Mesenteric fat pad (tissue), 1 donor: ENCODE measurements around the gene SPANXN3. TPM values are rescaled to one million over a fixed set of nuclear protein-coding genes. Genes with fewer than 3 reads are reported as not detected.
"Not testable (repeated sequence)": the region's sequence is repeated elsewhere in the genome, so short reads cannot be mapped to it uniquely, and the experiment has no call there.

Source experiments
- DNase-seq: peaks from one replicate; pipeline ENCODE4 v3.0.0-alpha.2; 2020; ENCODE audit warnings: low spot score
- long read RNA-seq: library from polyadenylated mRNA; unstranded; transcript quantifications from one replicate; pipeline ENCODE4 v2.0.0, GENCODE V29; 2020
- total RNA-seq: library from RNA; stranded (reverse); fragmentation: NEBNext Ultra II Directional; extraction: Animal tissue kit (Norgen Biotek cat#: 25700); gene quantifications from one replicate; pipeline ENCODE4 v1.2.1, GENCODE V29; 2021
- donor health status: DM: yes; HTN: yes; CAD: no.

SPANXN3 gene
- total RNA-seq: not detected
- long read RNA-seq: 0 reads

- not testable (repeated sequence) for DNase-seq
Observed at GRCh38 chrX:143517375-143517774, at the start of gene SPANXN3. Gene SPANXN3, minus strand, starts transcription at chrX:143517475. Its CDS starts 84 bp downstream, at chrX:143517391.

- DNase-seq: no peak
Observed at GRCh38 chrX:143536176-143536575, 18.9 kb upstream of the SPANXN3 start.

GRCh38 chrX:143502196-143502595 is 15.1 kb downstream of the SPANXN3 start:
- not testable (repeated sequence) for DNase-seq

GRCh38 chrX:143500751-143501150 is 16.5 kb downstream of the SPANXN3 start:
- no peak for DNase-seq

GRCh38 chrX:143486105-143486504 is 31.2 kb downstream of the SPANXN3 start:
- DNase-seq: no peak

- DNase-seq: no peak
Observed at GRCh38 chrX:143476751-143477150, 40.5 kb downstream of the SPANXN3 start.

GRCh38 chrX:143472347-143472938 is 44.8 kb downstream of the SPANXN3 start:
- DNase-seq: no peak

GRCh38 chrX:143466130-143466529 is 51.1 kb downstream of the SPANXN3 start:
- DNase-seq: no peak

- DNase-seq: no peak
Observed at GRCh38 chrX:143462696-143463095, 54.6 kb downstream of the SPANXN3 start.

- no peak for DNase-seq
Observed at GRCh38 chrX:143461606-143462005, 55.7 kb downstream of the SPANXN3 start.

Other genes with a start within 250 kb of the SPANXN3 start
- gene SLITRK4, start 118.6 kb upstream of the SPANXN3 start, total RNA-seq: 1.5 TPM
- not detected for gene SPANXN2, start 203.3 kb upstream of the SPANXN3 start, total RNA-seq